PC-9 (cell line): ENCODE measurements around the gene DRG1.

Experiments used
- CTCF ChIP-seq: fragments of 200-600 bp; sonication (generic); conservative IDR thresholded peaks from 2 replicates; pipeline ENCODE4 v1.6.1; 2017; ENCODE audit warnings: mixed run types, antibody characterized with exemption, mild to moderate bottlenecking, moderate library complexity
- EZH2 ChIP-seq: fragments of 200-600 bp; sonication (generic); IDR thresholded peaks from 2 replicates; pipeline ENCODE4 v1.8.0; 2017; ENCODE audit warnings: antibody characterized with exemption, low read depth

- no peak for TF ChIP-seq CTCF
- TF ChIP-seq EZH2 = no peak
Observed at GRCh38 chr22:31361743-31362142, 37.7 kb upstream of the DRG1 start.
